GM12874 (cell line): Measurements from ENCODE around the gene CYP4F8.

Source experiments
- TF ChIP-seq, protein P1 (sequence below): IDR thresholded peaks from 2 replicates; pipeline ENCODE4 v1.5.1; 2011; ENCODE audit warnings: low read depth, mild to moderate bottlenecking, control low read depth, low read length, moderate library complexity; ENCODE audit not compliant: insufficient read depth

The CYP4F8 gene

DNA sequence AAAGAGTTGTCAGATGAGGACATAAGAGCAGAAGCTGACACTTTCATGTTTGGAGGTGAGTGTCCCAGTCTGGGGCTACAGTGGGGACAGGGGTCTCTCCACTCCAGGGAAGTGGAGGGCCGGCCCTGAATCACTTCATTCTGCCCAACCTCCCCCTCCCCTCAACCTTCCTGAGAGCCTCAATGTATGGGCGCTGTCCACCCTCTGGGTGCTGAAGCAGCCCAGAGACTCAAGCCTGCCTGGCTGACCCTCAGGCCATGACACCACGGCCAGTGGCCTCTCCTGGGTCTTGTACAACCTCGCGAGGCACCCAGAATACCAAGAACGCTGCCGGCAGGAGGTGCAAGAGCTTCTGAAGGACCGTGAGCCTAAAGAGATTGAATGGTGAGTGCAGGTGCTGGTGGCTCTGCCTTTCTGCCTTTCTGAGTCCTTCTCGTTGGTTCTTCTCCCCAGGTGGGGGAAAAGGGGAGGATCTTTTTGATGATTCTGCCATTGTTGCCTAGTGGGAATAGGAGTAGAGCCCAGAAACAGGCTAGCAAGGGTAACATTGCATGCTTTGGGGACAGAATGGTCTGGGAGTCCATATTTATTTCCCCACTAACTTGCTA lies 8.8 kb downstream of the CYP4F8 start:
- TF ChIP-seq, protein P1, sequence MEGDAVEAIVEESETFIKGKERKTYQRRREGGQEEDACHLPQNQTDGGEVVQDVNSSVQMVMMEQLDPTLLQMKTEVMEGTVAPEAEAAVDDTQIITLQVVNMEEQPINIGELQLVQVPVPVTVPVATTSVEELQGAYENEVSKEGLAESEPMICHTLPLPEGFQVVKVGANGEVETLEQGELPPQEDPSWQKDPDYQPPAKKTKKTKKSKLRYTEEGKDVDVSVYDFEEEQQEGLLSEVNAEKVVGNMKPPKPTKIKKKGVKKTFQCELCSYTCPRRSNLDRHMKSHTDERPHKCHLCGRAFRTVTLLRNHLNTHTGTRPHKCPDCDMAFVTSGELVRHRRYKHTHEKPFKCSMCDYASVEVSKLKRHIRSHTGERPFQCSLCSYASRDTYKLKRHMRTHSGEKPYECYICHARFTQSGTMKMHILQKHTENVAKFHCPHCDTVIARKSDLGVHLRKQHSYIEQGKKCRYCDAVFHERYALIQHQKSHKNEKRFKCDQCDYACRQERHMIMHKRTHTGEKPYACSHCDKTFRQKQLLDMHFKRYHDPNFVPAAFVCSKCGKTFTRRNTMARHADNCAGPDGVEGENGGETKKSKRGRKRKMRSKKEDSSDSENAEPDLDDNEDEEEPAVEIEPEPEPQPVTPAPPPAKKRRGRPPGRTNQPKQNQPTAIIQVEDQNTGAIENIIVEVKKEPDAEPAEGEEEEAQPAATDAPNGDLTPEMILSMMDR = no peak

DNA sequence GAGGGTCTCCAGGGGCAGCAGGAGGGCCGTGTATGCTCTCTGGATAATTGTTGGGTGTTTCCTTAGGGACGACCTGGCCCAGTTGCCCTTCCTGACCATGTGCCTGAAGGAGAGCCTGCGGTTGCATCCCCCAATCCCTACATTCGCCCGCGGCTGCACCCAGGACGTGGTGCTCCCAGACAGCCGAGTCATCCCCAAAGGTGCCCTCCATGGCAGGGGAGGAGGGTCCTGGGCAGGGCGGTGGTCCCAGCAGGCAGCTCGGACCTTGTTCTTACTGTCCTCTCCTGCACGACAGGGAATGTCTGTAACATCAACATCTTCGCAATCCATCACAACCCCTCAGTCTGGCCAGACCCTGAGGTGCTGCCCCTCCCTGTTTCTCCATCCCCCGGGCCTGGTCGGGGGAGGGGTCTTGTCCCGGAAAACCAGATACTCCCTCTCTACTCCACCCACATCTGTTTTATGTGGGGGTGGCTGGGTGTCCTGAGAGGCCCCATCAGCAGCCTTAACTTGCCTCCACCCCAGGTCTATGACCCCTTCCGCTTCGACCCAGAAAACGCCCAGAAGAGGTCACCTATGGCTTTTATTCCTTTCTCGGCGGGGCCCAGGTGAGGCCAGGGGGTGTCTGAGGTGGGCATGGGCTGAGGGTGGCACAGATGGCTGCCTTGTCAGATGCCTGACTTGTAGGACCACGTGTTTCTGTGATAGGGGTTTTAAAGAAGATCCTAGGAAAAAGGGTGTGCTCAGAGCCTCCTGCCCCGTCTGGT lies 13.4 kb downstream of the CYP4F8 start:
- TF ChIP-seq, protein P1 = no peak

DNA sequence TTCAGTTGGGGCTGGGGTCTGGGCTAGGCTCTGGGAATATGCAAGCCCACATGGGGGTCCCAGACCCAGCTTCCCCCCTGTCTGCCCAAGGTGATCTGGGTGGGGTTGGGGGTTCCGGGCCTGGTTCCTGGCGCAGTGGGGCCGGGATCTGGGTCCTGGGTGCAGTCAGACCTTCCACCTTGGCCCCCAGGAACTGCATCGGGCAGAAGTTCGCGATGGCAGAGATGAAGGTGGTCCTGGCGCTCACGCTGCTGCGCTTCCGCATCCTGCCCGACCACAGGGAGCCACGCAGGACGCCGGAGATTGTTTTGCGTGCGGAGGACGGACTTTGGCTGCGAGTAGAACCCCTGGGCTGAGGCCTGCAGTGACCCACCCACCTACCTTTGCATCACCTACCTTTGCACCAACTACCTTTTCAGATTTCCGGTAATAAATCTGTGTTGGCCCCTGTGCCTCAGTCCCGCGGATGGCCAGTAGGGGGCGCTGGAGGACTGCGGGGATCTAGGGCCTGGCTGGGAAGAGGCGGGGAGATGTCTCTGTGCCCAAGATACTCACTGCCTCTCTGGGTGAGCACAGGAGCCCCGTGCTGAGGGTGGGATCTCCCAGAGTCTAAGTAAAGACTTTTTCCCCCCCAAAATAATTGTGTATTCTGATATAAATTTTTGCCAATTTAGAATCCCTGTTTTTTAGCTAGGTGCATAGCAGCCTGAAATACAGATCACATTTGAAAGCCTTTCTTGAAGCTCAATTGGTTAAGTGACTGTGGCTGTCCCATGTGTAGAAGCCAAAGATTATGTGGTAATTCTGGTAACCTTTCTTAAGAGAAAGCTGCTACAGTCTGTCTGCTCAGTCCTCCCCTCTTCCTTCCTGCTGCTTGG lies 14.2 kb downstream of the CYP4F8 start:
- TF ChIP-seq, protein P1 = peak; percentile 82

DNA sequence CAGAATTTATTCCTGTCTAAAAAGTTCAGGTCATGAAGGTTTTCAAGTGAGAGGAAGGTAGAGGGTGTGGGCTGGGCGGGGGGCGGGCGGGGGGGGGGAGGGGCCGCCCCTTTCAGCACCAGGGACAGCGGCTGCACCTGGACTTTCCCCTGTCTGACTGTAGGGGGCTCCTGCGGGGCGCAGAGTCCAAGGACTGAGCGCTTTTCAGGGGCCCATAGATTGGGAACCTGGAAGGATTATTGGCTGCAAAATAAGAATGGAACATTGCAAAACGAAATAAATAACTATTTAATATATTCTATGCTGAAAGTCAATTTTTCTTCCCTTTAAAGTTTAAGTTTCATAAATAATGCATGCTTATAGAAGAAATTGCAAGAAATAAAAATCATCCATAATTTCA lies 16.8 kb downstream of the CYP4F8 start:
- TF ChIP-seq, protein P1 = peak; percentile 36; the same call in 1 of the 2 replicates

DNA sequence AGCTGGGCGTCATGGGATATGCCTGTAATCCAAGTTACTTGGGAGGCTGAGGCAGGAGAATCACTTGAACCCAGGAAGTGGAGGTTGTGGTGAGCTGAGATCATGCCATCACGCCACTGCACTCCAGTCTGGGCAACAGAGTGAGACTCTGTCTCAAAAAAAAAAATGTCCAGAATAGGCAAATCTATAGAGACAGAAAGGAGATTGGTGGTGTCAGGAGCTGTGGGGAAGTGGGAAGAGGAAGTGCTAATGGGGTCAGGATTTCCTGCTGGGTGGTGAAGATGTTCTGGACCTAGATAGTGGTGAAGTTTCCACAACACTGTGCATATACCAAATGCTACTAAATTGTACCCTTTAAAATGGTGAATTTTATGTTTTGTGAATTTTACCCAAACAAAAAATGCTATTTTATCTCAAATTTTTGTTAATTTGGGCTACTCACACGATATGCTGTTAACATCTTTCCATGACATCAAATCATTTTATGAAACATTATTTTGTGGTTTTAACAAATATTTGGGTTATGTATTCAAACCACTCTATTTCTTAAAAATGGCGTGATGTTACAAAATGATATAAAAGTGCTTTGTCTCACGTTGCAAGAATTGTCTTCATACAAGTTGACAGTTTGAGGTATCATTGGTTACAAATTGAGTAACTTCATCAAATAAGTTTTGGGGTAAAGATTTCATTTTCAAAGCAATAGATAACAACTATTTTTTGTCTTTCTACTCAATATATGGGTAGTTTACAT lies 18.2 kb downstream of the CYP4F8 start:
- TF ChIP-seq, protein P1 = no peak

DNA sequence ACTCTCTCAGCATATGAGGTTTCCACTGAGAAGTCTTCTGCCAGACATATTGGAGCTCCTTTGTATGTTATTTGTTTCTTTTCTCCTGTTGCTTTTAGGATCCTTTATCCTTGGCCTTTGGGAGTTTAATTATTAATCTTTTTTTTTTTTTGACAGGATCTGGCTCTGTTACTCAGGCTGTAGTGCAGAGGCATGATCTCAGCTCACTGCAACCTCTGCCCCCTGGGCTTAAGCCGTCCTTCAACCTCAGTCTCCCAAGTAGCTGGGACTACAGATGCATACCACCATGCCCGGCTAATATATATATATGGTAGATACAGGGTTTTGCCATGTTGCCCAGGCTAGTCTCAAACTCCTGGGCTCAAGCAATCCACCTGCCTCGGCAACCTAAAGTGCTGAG lies 19.1 kb downstream of the CYP4F8 start:
- TF ChIP-seq, protein P1 = no peak
